MCF 10A (cell line): ENCODE measurements around the gene MED13L. TPM values are rescaled to one million over a fixed set of nuclear protein-coding genes. Genes with fewer than 3 reads are reported as not detected.

ENCODE experiments used
- BruUV-seq: library from RNA; stranded (reverse); fragments of 400-500 nt; replicated peaks from 2 replicates; lab custom pipeline; 2021; lab: Mats Ljungman, UMichigan
- CTCF ChIA-PET: fragments of 300-600 bp; sonication (Branson Sonifier 250); formaldehyde crosslinking; extraction: SDS; loops from one replicate; lab custom pipeline; 2021; ENCODE audit warnings: antibody characterized with exemption, inconsistent platforms; lab: Yijun Ruan, JAX
- POLR2A ChIA-PET: fragments of 300-600, 350-650 bp; sonication (Branson Sonifier 250); formaldehyde crosslinking; extraction: SDS; loops from one replicate; lab custom pipeline; 2020; ENCODE audit warnings: antibody characterized with exemption, inconsistent platforms; lab: Yijun Ruan, JAX
- DNase-seq: peaks from one replicate; pipeline ENCODE4 v3.0.0-alpha.2; 2018; ENCODE audit not compliant: unreplicated experiment
- H3K27ac Mint-ChIP-seq: one replicate; pipeline ENCODE4 v1.8.0; 2022; ENCODE audit warnings: mild to moderate bottlenecking, low read depth, mixed read lengths; ENCODE audit not compliant: unreplicated experiment
- H3K27me3 Mint-ChIP-seq: one replicate; pipeline ENCODE4 v1.8.0; 2022; ENCODE audit warnings: mixed read lengths; ENCODE audit not compliant: insufficient read depth, unreplicated experiment
- H3K36me3 Mint-ChIP-seq: one replicate; pipeline ENCODE4 v1.8.0; 2022; ENCODE audit warnings: mild to moderate bottlenecking, moderate library complexity, mixed read lengths; ENCODE audit not compliant: insufficient read depth, unreplicated experiment
- H3K4me1 Mint-ChIP-seq: one replicate; pipeline ENCODE4 v1.8.0; 2022; ENCODE audit warnings: mixed read lengths; ENCODE audit not compliant: insufficient read depth, unreplicated experiment
- H3K4me3 Mint-ChIP-seq: one replicate; pipeline ENCODE4 v1.8.0; 2022; ENCODE audit warnings: mild to moderate bottlenecking, moderate library complexity, mixed read lengths; ENCODE audit not compliant: unreplicated experiment
- H3K9me3 Mint-ChIP-seq: one replicate; pipeline ENCODE4 v1.8.0; 2022; ENCODE audit warnings: mixed read lengths; ENCODE audit not compliant: unreplicated experiment
- CTCF ChIP-seq: fragments of 200-600 bp; IDR thresholded peaks from one replicate; pipeline ENCODE4 v1.8.0; 2022; ENCODE audit warnings: antibody characterized with exemption, mild to moderate bottlenecking; ENCODE audit not compliant: unreplicated experiment
- intact Hi-C: fragments of 100-400 bp; cut with micrococcal nuclease; formaldehyde crosslinking; loops from 2 replicates; pipeline ENCODE4 v1.14.1; 2022
- total RNA-seq: library from RNA; stranded (reverse); gene quantifications from 2 replicates; pipeline ENCODE4 v1.2.3, GENCODE V29; 2022

The MED13L gene
- total RNA-seq, 1 experiment from 2014 or later = 91.6 TPM

- Mint-ChIP-seq H3K27ac (no peak overlapping the region), H3K27me3 (no peaks in the 10 kb centered on the region), H3K9me3 (no peaks in the 10 kb centered on the region), H3K36me3 (peaks cover 44% of the 10 kb centered on the region), H3K4me3 (no peak overlapping the region), H3K4me1 (no peaks in the 10 kb centered on the region)
- no peak for TF ChIP-seq CTCF
- CTCF ChIA-PET = interaction anchor here (0.7 to 1.6 kb wide), 5 partner anchors 9 to 745 kb away, joined by 3 to 9 read pairs (median 4); no protein-coding TSS in a partner anchor
- DNase-seq = no peak
- POLR2A ChIA-PET = interaction anchor here (1.3 to 1.6 kb wide), 2 partner anchors 13 to 721 kb away, joined by 3 to 4 read pairs; no protein-coding TSS in a partner anchor
- intact Hi-C loops = no loop called here
- no TSS peak for BruUV-seq
Observed at GRCh38 chr12:115988625-115989563, 288.6 kb downstream of the MED13L start.

- CTCF ChIA-PET = interaction anchor here (1.4 to 1.6 kb wide), 2 partner anchors 9 to 721 kb away, joined by 4 to 6 read pairs; no protein-coding TSS in a partner anchor
- peaks cover 43% of the 10 kb centered on the region for H3K36me3 Mint-ChIP-seq
- H3K4me3 Mint-ChIP-seq = no peak overlapping the region
- DNase-seq = no peak
- intact Hi-C loops = no loop called here
- no peak for TF ChIP-seq CTCF
- no TSS peak for BruUV-seq
- H3K9me3 Mint-ChIP-seq = no peaks in the 10 kb centered on the region
- no peaks in the 10 kb centered on the region for H3K4me1 Mint-ChIP-seq
- H3K27me3 Mint-ChIP-seq = no peaks in the 10 kb centered on the region
- POLR2A ChIA-PET = interaction anchor here (1.6 kb wide), 1 partner anchor 721 kb away, joined by 4 read pairs; no protein-coding TSS in a partner anchor
- no peak overlapping the region for H3K27ac Mint-ChIP-seq
Observed at GRCh38 chr12:115988212-115988611, 289.3 kb downstream of the MED13L start.

- no TSS peak for BruUV-seq
- POLR2A ChIA-PET = no interaction called here
- Mint-ChIP-seq H3K4me3 (no peak overlapping the region), H3K36me3 (peaks cover 52% of the 10 kb centered on the region), H3K27ac (no peak overlapping the region), H3K27me3 (no peaks in the 10 kb centered on the region), H3K9me3 (no peaks in the 10 kb centered on the region), H3K4me1 (no peaks in the 10 kb centered on the region)
- CTCF ChIA-PET = no interaction called here
- intact Hi-C loops = no loop called here
- no peak for TF ChIP-seq CTCF
- no peak for DNase-seq
Observed at GRCh38 chr12:115984616-115985015, 292.9 kb downstream of the MED13L start.

- intact Hi-C loops = no loop called here
- no peak overlapping the region for H3K27ac Mint-ChIP-seq
- peaks cover 54% of the 10 kb centered on the region for H3K36me3 Mint-ChIP-seq
- ChIA-PET POLR2A (interaction anchor here (1.0 kb wide), 1 partner anchor 293 kb away, joined by 3 read pairs; no protein-coding TSS in a partner anchor), CTCF (interaction anchor here (0.5 to 1.4 kb wide), 8 partner anchors 10 to 1313 kb away, joined by 3 to 4 read pairs (median 3); no protein-coding TSS in a partner anchor)
- peak; percentile 17 for DNase-seq
- no TSS peak for BruUV-seq
- no peak overlapping the region for H3K4me3 Mint-ChIP-seq
- TF ChIP-seq CTCF = peak; percentile 22
- no peaks in the 10 kb centered on the region for H3K4me1 Mint-ChIP-seq
- H3K9me3 Mint-ChIP-seq = no peaks in the 10 kb centered on the region
- H3K27me3 Mint-ChIP-seq = no peaks in the 10 kb centered on the region
Observed at GRCh38 chr12:115983226-115983798, 294.2 kb downstream of the MED13L start.
